ENCODE measurements around the gene ZNF268. TPM values are rescaled to one million over a fixed set of nuclear protein-coding genes. Genes with fewer than 3 reads are reported as not detected.

The ZNF268 gene
- total and polyA plus RNA-seq, 2 of the 8 experiments (the other 6 are each of a cell fraction or from before 2014, with no cell fraction given) = 6.3 to 22.3 TPM

DNA sequence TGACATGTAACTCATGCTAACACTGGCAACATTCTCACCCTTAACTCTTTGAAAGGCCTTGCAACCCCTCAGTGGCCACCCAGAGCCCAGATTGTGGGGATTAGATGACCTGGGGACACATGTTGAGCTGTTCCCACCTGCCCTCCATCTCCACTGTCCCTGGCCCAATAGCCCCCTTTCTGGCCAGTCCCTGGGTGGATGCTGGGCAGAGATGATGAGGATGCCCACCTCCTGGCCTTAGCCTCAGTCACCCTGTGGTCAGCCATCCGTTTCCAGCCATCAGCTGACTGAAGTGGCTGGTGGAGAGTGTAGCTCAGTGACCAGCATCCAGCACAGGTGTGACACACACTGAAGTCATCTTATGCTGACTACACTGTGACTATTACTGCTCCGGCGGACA, 49.7 kb downstream of the ZNF268 start:
- Histone ChIP-seq H3K9me3 (ENCODE audit: insufficient read depth in 2 of 2, low read depth in 1 of 2, low read length in 1 of 2) (peaks cover 85 to 99% of the 10 kb centered on the region in 2 experiments), H3K4ac (replicated peaks; ENCODE audit: insufficient read length, low read depth, low read length) (no peak overlapping the region)

More for the DNA sequence above, 49.7 kb downstream of the ZNF268 start:
- H3K23ac ChIP-seq (ENCODE audit: insufficient read length) = no peak overlapping the region
- H3K14ac ChIP-seq (ENCODE audit: insufficient read length) = no peak overlapping the region
- CTCF ChIA-PET (ENCODE audit: partially characterized antibody) = no interaction called here
- TF ChIP-seq KDM1A (IDR thresholded peaks at IDR 0.05; ENCODE audit: borderline replicate concordance, low read length) (no peak), NANOG (IDR thresholded peaks at IDR 0.05; ENCODE audit: insufficient read depth, low read depth, low read length, poor library complexity, severe bottlenecking) (no peak), TAF1 (IDR thresholded peaks at IDR 0.05; ENCODE audit: low read depth, low read length) (no peak), ASH2L (IDR thresholded peaks at IDR 0.05; ENCODE audit: low read length) (no peak), SAP30 (IDR thresholded peaks at IDR 0.05; ENCODE audit: insufficient read depth, insufficient replicate concordance, low read length) (no peak), TBP (IDR thresholded peaks at IDR 0.05; ENCODE audit: low read depth, low read length) (no peak)
- TF ChIP-seq, protein P1, sequence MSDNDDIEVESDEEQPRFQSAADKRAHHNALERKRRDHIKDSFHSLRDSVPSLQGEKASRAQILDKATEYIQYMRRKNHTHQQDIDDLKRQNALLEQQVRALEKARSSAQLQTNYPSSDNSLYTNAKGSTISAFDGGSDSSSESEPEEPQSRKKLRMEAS (IDR thresholded peaks at IDR 0.05) = no peak
- no peaks in the 10 kb centered on the region for H3K27me3 ChIP-seq (replicated peaks in 1 of 4; ENCODE audit: control insufficient read depth in 3 of 4, extremely low read depth in 1 of 4, insufficient read depth in 3 of 4, low read length in 3 of 4)
- H3K23me2 ChIP-seq (ENCODE audit: low read depth, low read length) = no peaks in the 10 kb centered on the region
- H3K27ac ChIP-seq (ENCODE audit: low read depth, low read length) = no peak overlapping the region
- H3K79me1 ChIP-seq (ENCODE audit: low read depth, low read length) = no peaks in the 10 kb centered on the region
- no peaks in the 10 kb centered on the region for H3K4me1 ChIP-seq (replicated peaks in 1 of 4; ENCODE audit: control insufficient read depth in 3 of 4, insufficient read depth in 4 of 4, low read length in 3 of 4)
- no peak overlapping the region for H3K4me3 ChIP-seq (ENCODE audit: extremely low read depth in 1 of 4, insufficient read depth in 2 of 4, low read depth in 3 of 4, low read length in 4 of 4)
- no peak overlapping the region for H4K5ac ChIP-seq (ENCODE audit: insufficient read length, low read depth, low read length)
- DNase-seq (ENCODE audit: low read depth in 1 of 2, low spot score in 2 of 2) (no peak), FAIRE-seq (no peak)
- H3K18ac ChIP-seq (ENCODE audit: extremely low read depth, low read length) = no peak overlapping the region
- H3K56ac ChIP-seq (replicated peaks; ENCODE audit: insufficient read length, low read depth, low read length) = no peak overlapping the region
- H2BK20ac ChIP-seq (ENCODE audit: low read length) = no peak overlapping the region
- H2BK120ac ChIP-seq (replicated peaks; ENCODE audit: low read depth, low read length) = no peak overlapping the region
- no peak overlapping the region for H2AFZ ChIP-seq (ENCODE audit: low read length)
- H3K4me2 ChIP-seq (ENCODE audit: insufficient read depth in 1 of 2, low read depth in 2 of 2, low read length in 2 of 2) = no peak overlapping the region
- H4K8ac ChIP-seq (ENCODE audit: extremely low read depth, insufficient read depth, low read length) = no peak overlapping the region
- H4K20me1 ChIP-seq (replicated peaks in 1 of 2; ENCODE audit: control insufficient read depth in 1 of 2, insufficient read depth in 2 of 2, low read length in 2 of 2) = no peaks in the 10 kb centered on the region
- no peaks in the 10 kb centered on the region; a peak in 1 of 8 replicates for H3K36me3 ChIP-seq (ENCODE audit: control insufficient read depth in 2 of 4, insufficient read depth in 4 of 4, low read length in 3 of 4)
- whole genome bisulfite sequencing, 2 experiments (ENCODE audit: extremely low coverage in 1 of 2, insufficient coverage in 1 of 2, insufficient read length in 1 of 2, insufficient replicate concordance in 2 of 2, low coverage in 1 of 2, low lambda C conversion rate in 2 of 2, missing lambda C conversion rate in 1 of 2) = 74% methylated on average over 3 of the region's 3 CpGs; no CpG with 5 or more reads in 1 of the 2 experiments
- no peak overlapping the region for H2AK5ac ChIP-seq (ENCODE audit: low read depth, low read length)
- no peak overlapping the region for H2BK15ac ChIP-seq (ENCODE audit: low read length)
- H2BK5ac ChIP-seq (ENCODE audit: low read depth, low read length) = no peak overlapping the region
- no peaks in the 10 kb centered on the region for H3K79me2 ChIP-seq (ENCODE audit: control insufficient read depth in 1 of 2, insufficient read depth in 2 of 2, low read length in 2 of 2)
- POLR2A ChIA-PET (ENCODE audit: partially characterized antibody) = no interaction called here
- H3K9ac ChIP-seq (replicated peaks in 1 of 4; ENCODE audit: extremely low read depth in 1 of 4, low read depth in 3 of 4, low read length in 3 of 4) = no peak overlapping the region
- H4K91ac ChIP-seq (replicated peaks; ENCODE audit: insufficient read length, low read length) = no peak overlapping the region
- no peak overlapping the region for H2BK12ac ChIP-seq (ENCODE audit: low read depth, low read length)

Measured in H1 (cell line).